Skeletal muscle satellite cell (primary cell): ENCODE data around the gene NOS2.

ENCODE experiments used
- H3K27me3 ChIP-seq: 2 replicates; pipeline ENCODE4 v1.7.0; 2013; ENCODE audit warnings: low read length; ENCODE audit not compliant: control insufficient read depth, insufficient read depth
- H3K36me3 ChIP-seq: 2 replicates; pipeline ENCODE4 v1.7.0; 2013; ENCODE audit warnings: mild to moderate bottlenecking, control low read depth, low read length; ENCODE audit not compliant: insufficient read depth
- H3K4me1 ChIP-seq: 2 replicates; pipeline ENCODE4 v1.7.0; 2013; ENCODE audit warnings: low read length; ENCODE audit not compliant: control insufficient read depth, insufficient read depth
- H3K4me2 ChIP-seq: 2 replicates; pipeline ENCODE4 v1.7.0; 2013; ENCODE audit warnings: mild to moderate bottlenecking, low read length
- H3K4me3 ChIP-seq: 2 replicates; pipeline ENCODE4 v1.7.0; 2013; ENCODE audit warnings: low read length
- H3K9ac ChIP-seq: 2 replicates; pipeline ENCODE4 v1.7.0; 2013; ENCODE audit warnings: mild to moderate bottlenecking, low read depth, low read length, moderate library complexity
- H3K9me3 ChIP-seq: replicated peaks from 2 replicates; pipeline ENCODE4 v1.7.0; 2013; ENCODE audit warnings: mild to moderate bottlenecking, control low read depth, low read length

Gene NOS2

GRCh38 chr17:27802033-27802432 is 1.7 kb upstream of the NOS2 start:
- Histone ChIP-seq H3K9ac (no peak overlapping the region), H3K27me3 (peaks cover 13% of the 10 kb centered on the region), H3K4me3 (no peak overlapping the region), H3K9me3 (no peaks in the 10 kb centered on the region), H3K4me1 (peaks cover 5% of the 10 kb centered on the region), H3K36me3 (no peaks in the 10 kb centered on the region), H3K4me2 (no peak overlapping the region)

GRCh38 chr17:27798376-27798775 is 2.0 kb downstream of the NOS2 start:
- no peaks in the 10 kb centered on the region for H3K9me3 ChIP-seq
- H3K4me1 ChIP-seq: peaks cover 3% of the 10 kb centered on the region
- H3K27me3 ChIP-seq: peaks cover 40% of the 10 kb centered on the region
- H3K9ac ChIP-seq: no peak overlapping the region
- H3K4me2 ChIP-seq: no peak overlapping the region
- no peak overlapping the region for H3K4me3 ChIP-seq
- H3K36me3 ChIP-seq: no peaks in the 10 kb centered on the region

GRCh38 chr17:27797390-27798091 is 2.8 kb downstream of the NOS2 start:
- Histone ChIP-seq H3K9ac (no peak overlapping the region), H3K36me3 (no peaks in the 10 kb centered on the region), H3K9me3 (no peaks in the 10 kb centered on the region), H3K27me3 (peaks cover 43% of the 10 kb centered on the region), H3K4me2 (no peak overlapping the region), H3K4me1 (peaks cover 4% of the 10 kb centered on the region), H3K4me3 (no peak overlapping the region)

- H3K9me3 ChIP-seq: no peaks in the 10 kb centered on the region
- peak overlapping the region; percentile 71 for H3K4me2 ChIP-seq
- peaks cover 34% of the 10 kb centered on the region for H3K27me3 ChIP-seq
- no peak overlapping the region for H3K9ac ChIP-seq
- no peaks in the 10 kb centered on the region for H3K36me3 ChIP-seq
- H3K4me3 ChIP-seq: peak overlapping the region; percentile 34
- peaks cover 4% of the 10 kb centered on the region for H3K4me1 ChIP-seq
Measured at GRCh38 chr17:27793906-27794569, 6.3 kb downstream of the NOS2 start.

GRCh38 chr17:27793168-27793905 is 7.0 kb downstream of the NOS2 start:
- Histone ChIP-seq H3K4me1 (peaks cover 4% of the 10 kb centered on the region), H3K36me3 (no peaks in the 10 kb centered on the region), H3K9ac (no peak overlapping the region), H3K4me2 (peak overlapping the region; percentile 71), H3K9me3 (no peaks in the 10 kb centered on the region), H3K27me3 (peaks cover 34% of the 10 kb centered on the region), H3K4me3 (peak overlapping the region; percentile 34)

- Histone ChIP-seq H3K4me2 (no peak overlapping the region), H3K27me3 (peaks cover 34% of the 10 kb centered on the region)
Measured at GRCh38 chr17:27792095-27792494, 8.2 kb downstream of the NOS2 start.

GRCh38 chr17:27788919-27789318 is 11.4 kb downstream of the NOS2 start:
- Histone ChIP-seq H3K9me3 (no peaks in the 10 kb centered on the region), H3K4me1 (peaks cover 4% of the 10 kb centered on the region), H3K36me3 (no peaks in the 10 kb centered on the region), H3K27me3 (peaks cover 8% of the 10 kb centered on the region), H3K4me2 (no peak overlapping the region), H3K4me3 (no peak overlapping the region), H3K9ac (no peak overlapping the region)

More at GRCh38 chr17:27792095-27792494, 8.2 kb downstream of the NOS2 start:
- no peak overlapping the region for H3K9ac ChIP-seq
- no peaks in the 10 kb centered on the region for H3K9me3 ChIP-seq
- peaks cover 4% of the 10 kb centered on the region for H3K4me1 ChIP-seq
- no peak overlapping the region for H3K4me3 ChIP-seq
- no peaks in the 10 kb centered on the region for H3K36me3 ChIP-seq

GRCh38 chr17:27783440-27784350 is 16.6 kb downstream of the NOS2 start:
- Histone ChIP-seq H3K36me3 (no peaks in the 10 kb centered on the region), H3K4me1 (no peaks in the 10 kb centered on the region), H3K9me3 (no peaks in the 10 kb centered on the region), H3K9ac (no peak overlapping the region), H3K4me2 (no peak overlapping the region), H3K4me3 (no peak overlapping the region), H3K27me3 (peaks cover 6% of the 10 kb centered on the region)

- H3K4me3 ChIP-seq: no peak overlapping the region
- no peaks in the 10 kb centered on the region for H3K4me1 ChIP-seq
- no peaks in the 10 kb centered on the region for H3K36me3 ChIP-seq
- H3K9ac ChIP-seq: no peak overlapping the region
- H3K9me3 ChIP-seq: no peaks in the 10 kb centered on the region
- peaks cover 6% of the 10 kb centered on the region for H3K27me3 ChIP-seq
- no peak overlapping the region for H3K4me2 ChIP-seq
Measured at GRCh38 chr17:27782791-27783206, 17.5 kb downstream of the NOS2 start.

GRCh38 chr17:27780828-27781404 is 19.4 kb downstream of the NOS2 start:
- Histone ChIP-seq H3K27me3 (peaks cover 6% of the 10 kb centered on the region), H3K9ac (no peak overlapping the region), H3K36me3 (no peaks in the 10 kb centered on the region), H3K4me2 (no peak overlapping the region), H3K4me3 (no peak overlapping the region), H3K9me3 (no peaks in the 10 kb centered on the region), H3K4me1 (no peaks in the 10 kb centered on the region)
